Mucosa of rectum (tissue), 2 donors: ENCODE data around the gene ZNF618.
A peak's percentile ranks its signal among the peaks of the same experiment; 100 is the strongest.

ENCODE experiments used
- H3K27ac ChIP-seq, 2 donors: one replicate each; pipeline ENCODE4 v1.7.0; 2013; ENCODE audit warnings: inconsistent platforms in 2 of 2, low read depth in 2 of 2, low read length in 2 of 2
- H3K27me3 ChIP-seq, 2 donors: one replicate each; pipeline ENCODE4 v1.7.0; 2013; ENCODE audit warnings: low read length in 2 of 2; ENCODE audit not compliant: control insufficient read depth in 2 of 2, insufficient read depth in 2 of 2
- H3K36me3 ChIP-seq, 2 donors: one replicate each; pipeline ENCODE4 v1.7.0; 2013; ENCODE audit warnings: low read length in 2 of 2; ENCODE audit not compliant: control insufficient read depth in 2 of 2, insufficient read depth in 2 of 2
- H3K4me1 ChIP-seq, 2 donors: one replicate each; pipeline ENCODE4 v1.7.0; 2013; ENCODE audit warnings: low read length in 2 of 2, mild to moderate bottlenecking in 1 of 2; ENCODE audit not compliant: control insufficient read depth in 2 of 2, insufficient read depth in 2 of 2
- H3K4me3 ChIP-seq, 2 donors: one replicate each; pipeline ENCODE4 v1.7.0; 2013; ENCODE audit warnings: low read length in 2 of 2
- H3K9ac ChIP-seq, 2 donors: one replicate each; pipeline ENCODE4 v1.7.0; 2013; ENCODE audit warnings: low read length in 2 of 2, low read depth in 1 of 2, mild to moderate bottlenecking in 1 of 2
- H3K9me3 ChIP-seq, 2 donors: one replicate each; pipeline ENCODE4 v1.7.0; 2013; ENCODE audit warnings: low read length in 2 of 2; ENCODE audit not compliant: control insufficient read depth in 2 of 2
- donor health status: healthy.
- donor health status: Normal muscosa, but diverticular disease.

ZNF618 gene

DNA sequence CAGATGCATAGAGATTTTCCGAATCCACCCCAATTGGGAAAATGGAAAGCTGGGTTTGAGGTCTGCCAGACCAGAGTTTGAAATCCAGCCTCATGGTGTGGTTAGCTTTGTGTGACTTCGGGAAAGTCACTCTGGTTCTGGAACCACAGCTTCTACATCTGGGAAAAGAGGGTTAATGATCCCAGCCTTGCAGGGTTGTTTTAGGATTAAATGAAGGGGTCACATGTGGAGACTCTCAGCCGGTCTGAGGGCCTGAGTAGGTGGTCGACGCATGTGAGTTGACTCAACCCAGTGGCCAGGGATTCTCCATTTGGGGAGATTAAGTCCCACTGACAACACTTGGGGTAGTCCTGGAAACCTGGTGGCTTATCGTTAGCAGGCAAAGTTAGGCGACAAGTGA lies 6.1 kb downstream of the ZNF618 start:
- Histone ChIP-seq H3K4me1 (peaks cover 0 to 7% of the 10 kb centered on the region in 2 donors), H3K36me3 (no peaks in the 10 kb centered on the region), H3K4me3 (no peak overlapping the region), H3K27me3 (no peaks in the 10 kb centered on the region), H3K9me3 (no peaks in the 10 kb centered on the region), H3K9ac (no peak overlapping the region), H3K27ac (no peak overlapping the region)

GRCh38 chr9:113882636-113883164 lies 6.6 kb downstream of the ZNF618 start:
- Histone ChIP-seq H3K27ac (no peak overlapping the region), H3K36me3 (no peaks in the 10 kb centered on the region), H3K4me1 (peaks cover 0 to 4% of the 10 kb centered on the region in 2 donors), H3K4me3 (no peak overlapping the region), H3K9me3 (no peaks in the 10 kb centered on the region), H3K9ac (no peak overlapping the region), H3K27me3 (no peaks in the 10 kb centered on the region)

GRCh38 chr9:113885183-113886025 lies 9.3 kb downstream of the ZNF618 start:
- Histone ChIP-seq H3K27ac (no peak overlapping the region), H3K27me3 (no peaks in the 10 kb centered on the region), H3K9me3 (no peaks in the 10 kb centered on the region), H3K4me3 (no peak overlapping the region), H3K36me3 (no peaks in the 10 kb centered on the region), H3K9ac (no peak overlapping the region), H3K4me1 (peaks cover 0 to 4% of the 10 kb centered on the region in 2 donors)

DNA sequence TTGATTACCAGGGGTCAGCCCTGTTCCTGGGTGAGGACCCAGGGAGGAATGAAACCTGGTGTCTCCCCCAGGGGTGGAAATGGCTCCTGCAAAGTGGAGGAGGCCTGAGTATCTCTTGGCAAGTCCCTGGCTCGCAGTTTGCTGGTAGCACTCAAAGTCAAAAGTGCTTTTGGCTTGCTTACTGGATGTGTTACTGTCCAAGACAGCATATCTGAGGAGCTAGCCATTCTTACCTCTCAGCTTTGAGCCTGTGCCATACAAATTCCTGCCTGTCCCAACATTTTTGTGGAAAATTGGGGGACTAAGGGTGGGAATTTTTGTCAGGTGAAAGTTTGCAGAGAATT lies 9.9 kb downstream of the ZNF618 start:
- Histone ChIP-seq H3K4me1 (peaks cover 0 to 4% of the 10 kb centered on the region in 2 donors), H3K4me3 (peak overlapping the region; percentile 8 to 46), H3K36me3 (no peaks in the 10 kb centered on the region), H3K27me3 (no peaks in the 10 kb centered on the region), H3K9me3 (no peaks in the 10 kb centered on the region), H3K9ac (no peak overlapping the region), H3K27ac (no peak overlapping the region)

DNA sequence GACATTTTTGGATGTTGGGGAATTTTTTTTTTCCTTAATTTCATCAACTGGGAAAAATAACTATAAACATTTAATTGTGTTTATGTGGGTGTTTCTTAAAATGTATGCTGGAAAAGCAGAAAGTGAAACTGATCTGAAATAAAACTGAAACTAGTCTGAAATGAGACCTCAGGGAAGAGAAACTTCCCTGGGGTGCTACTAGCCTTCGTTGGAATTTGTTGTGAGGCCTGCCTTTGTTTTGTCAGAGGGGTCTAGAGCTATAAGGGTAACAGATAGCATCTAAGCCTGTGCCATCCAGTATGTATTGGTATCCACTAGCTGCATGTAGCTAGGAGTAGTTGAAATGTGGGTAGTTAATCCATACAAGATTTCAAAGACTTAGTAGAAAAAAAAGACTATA lies 10.4 kb downstream of the ZNF618 start:
- Histone ChIP-seq H3K4me3 (peak overlapping the region; percentile 8 to 46), H3K4me1 (peaks cover 0 to 4% of the 10 kb centered on the region in 2 donors), H3K27me3 (no peaks in the 10 kb centered on the region), H3K9ac (no peak overlapping the region), H3K27ac (no peak overlapping the region), H3K36me3 (no peaks in the 10 kb centered on the region), H3K9me3 (no peaks in the 10 kb centered on the region)

- Histone ChIP-seq H3K36me3 (no peaks in the 10 kb centered on the region), H3K9me3 (no peaks in the 10 kb centered on the region), H3K4me1 (peaks cover 0 to 4% of the 10 kb centered on the region in 2 donors), H3K27ac (no peak overlapping the region), H3K27me3 (no peaks in the 10 kb centered on the region), H3K4me3 (no peak overlapping the region), H3K9ac (no peak overlapping the region)
These were observed 10.8 kb downstream of the ZNF618 start for GRCh38 chr9:113886933-113887332.

GRCh38 chr9:113887436-113887835 lies 11.3 kb downstream of the ZNF618 start:
- Histone ChIP-seq H3K4me1 (peaks cover 0 to 4% of the 10 kb centered on the region in 2 donors), H3K27me3 (no peaks in the 10 kb centered on the region), H3K9ac (no peak overlapping the region), H3K27ac (no peak overlapping the region), H3K9me3 (no peaks in the 10 kb centered on the region), H3K4me3 (no peak overlapping the region), H3K36me3 (no peaks in the 10 kb centered on the region)

- no peak overlapping the region for H3K27ac ChIP-seq
- H3K9ac ChIP-seq: no peak overlapping the region
These were observed 12.2 kb downstream of the ZNF618 start for GRCh38 chr9:113888336-113888735.

GRCh38 chr9:113888976-113889375 lies 12.9 kb downstream of the ZNF618 start:
- no peaks in the 10 kb centered on the region for H3K27me3 ChIP-seq
- no peak overlapping the region for H3K9ac ChIP-seq
- peaks cover 0 to 4% of the 10 kb centered on the region in 2 donors for H3K4me1 ChIP-seq
- no peaks in the 10 kb centered on the region for H3K9me3 ChIP-seq
- no peak overlapping the region for H3K27ac ChIP-seq
- H3K4me3 ChIP-seq: no peak overlapping the region
- no peaks in the 10 kb centered on the region for H3K36me3 ChIP-seq

More at GRCh38 chr9:113888336-113888735, 12.2 kb downstream of the ZNF618 start:
- H3K9me3 ChIP-seq: no peaks in the 10 kb centered on the region
- H3K36me3 ChIP-seq: no peaks in the 10 kb centered on the region
- H3K4me1 ChIP-seq: peaks cover 0 to 4% of the 10 kb centered on the region in 2 donors
- H3K4me3 ChIP-seq: no peak overlapping the region
- no peaks in the 10 kb centered on the region for H3K27me3 ChIP-seq

DNA sequence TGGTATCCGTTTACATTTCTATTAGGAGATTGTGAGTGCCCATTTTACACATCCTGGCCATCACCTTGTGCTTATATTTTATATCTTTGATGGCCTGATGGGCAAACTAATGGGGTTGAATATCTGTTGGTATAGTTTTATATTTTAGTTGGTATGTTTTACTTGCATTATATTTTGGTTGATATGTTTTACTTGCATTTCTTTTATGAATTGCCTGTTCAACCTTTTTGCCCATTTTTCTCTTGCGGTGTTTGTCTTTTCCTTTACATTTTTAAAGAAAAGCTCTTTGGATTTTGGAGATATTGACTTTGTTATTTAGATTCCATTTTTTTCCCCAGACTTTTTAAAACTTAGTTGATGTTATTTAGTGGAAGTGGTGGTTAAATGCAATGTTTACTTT lies 14.6 kb downstream of the ZNF618 start:
- H3K9me3 ChIP-seq: no peaks in the 10 kb centered on the region
- no peak overlapping the region for H3K4me3 ChIP-seq
- no peaks in the 10 kb centered on the region for H3K36me3 ChIP-seq
- no peak overlapping the region for H3K9ac ChIP-seq
- no peaks in the 10 kb centered on the region for H3K27me3 ChIP-seq
- H3K4me1 ChIP-seq: peaks cover 0 to 4% of the 10 kb centered on the region in 2 donors
- H3K27ac ChIP-seq: no peak overlapping the region
